GM12865 (cell line): ENCODE results near the gene RNF182.
A peak's percentile ranks its signal among the peaks of the same experiment; 100 is the strongest.
"Not testable (repeated sequence)": the region's sequence is repeated elsewhere in the genome, so short reads cannot be mapped to it uniquely, and the experiment has no call there.

Experiments
- DNase-seq: peaks from one replicate; pipeline ENCODE4 v3.0.0; 2010; ENCODE audit warnings: low read depth
- H3K4me3 ChIP-seq: 2 replicates; pipeline ENCODE4 v1.5.1; 2011; ENCODE audit warnings: mild to moderate bottlenecking, low read depth, low read length, control low read depth
- CTCF ChIP-seq: IDR thresholded peaks from 2 replicates; pipeline ENCODE4 v1.5.1; 2011; ENCODE audit warnings: low read length, control low read depth, low read depth, inconsistent platforms; ENCODE audit not compliant: insufficient read depth; ENCODE audit errors: missing control alignments

RNF182 gene

GRCh38 chr6:13924949-13925881, at the start of gene RNF182:
TSS of gene RNF182 (plus strand) at chr6:13924952. CDS start at chr6:13977120, 52,168 bp downstream.
- no peak for TF ChIP-seq CTCF
- no peak for DNase-seq
- peak within 1 kb of the TSS; percentile 8 for H3K4me3 ChIP-seq

- no peak for DNase-seq
- no peak overlapping the region for H3K4me3 ChIP-seq
- no peak for TF ChIP-seq CTCF
These were observed 47.7 kb upstream of the RNF182 start for GRCh38 chr6:13877051-13877450.

- not testable (repeated sequence) for DNase-seq, H3K4me3 ChIP-seq
These were observed 44.6 kb upstream of the RNF182 start for GRCh38 chr6:13880061-13880663.

GRCh38 chr6:13881621-13882165, 43.1 kb upstream of the RNF182 start:
- TF ChIP-seq CTCF: no peak
- no peak for DNase-seq
- no peak overlapping the region for H3K4me3 ChIP-seq

- DNase-seq: no peak
- TF ChIP-seq CTCF: no peak
- no peak overlapping the region for H3K4me3 ChIP-seq
These were observed 40.8 kb upstream of the RNF182 start for GRCh38 chr6:13883966-13884365.

- no peak for TF ChIP-seq CTCF
- no peak overlapping the region for H3K4me3 ChIP-seq
- DNase-seq: no peak
These were observed 40.4 kb upstream of the RNF182 start for GRCh38 chr6:13884397-13884796.

- no peak overlapping the region for H3K4me3 ChIP-seq
- no peak for DNase-seq
- TF ChIP-seq CTCF: no peak
These were observed 39.2 kb upstream of the RNF182 start for GRCh38 chr6:13885601-13886000.
